PFSK-1 (cell line): ENCODE measurements around the gene GLIS1.

Source experiments
- FOXP2 ChIP-seq: optimal IDR thresholded peaks from 2 replicates; pipeline ENCODE3; 2011; ENCODE audit warnings: borderline replicate concordance, control low read depth, inconsistent platforms; ENCODE audit not compliant: insufficient read depth; ENCODE audit errors: extremely low read length, extremely low read depth
- POLR2AphosphoS5 ChIP-seq: IDR thresholded peaks from 2 replicates; pipeline ENCODE4 v1.6.1; 2012; ENCODE audit warnings: low read depth, mild to moderate bottlenecking, control low read depth, low read length, moderate library complexity
- SIN3A ChIP-seq: IDR thresholded peaks from 2 replicates; pipeline ENCODE4 v1.6.1; 2012; ENCODE audit warnings: mild to moderate bottlenecking, low read length, moderate library complexity, borderline replicate concordance; ENCODE audit not compliant: insufficient read depth
- TAF1 ChIP-seq: IDR thresholded peaks from 2 replicates; pipeline ENCODE4 v1.6.1; 2012; ENCODE audit warnings: low read length, control low read depth, borderline replicate concordance; ENCODE audit not compliant: insufficient read depth
- TF ChIP-seq, protein P1 (sequence below), 2 experiments: IDR thresholded peaks; 2 replicates each; pipeline versions ENCODE4 v1.6.1 to v1.8.0; 2011 to 2012; ENCODE audit warnings: low read depth in 2 of 2, low read length in 2 of 2, control low read depth in 1 of 2, inconsistent platforms in 1 of 2, mild to moderate bottlenecking in 1 of 2, moderate library complexity in 1 of 2; ENCODE audit not compliant: insufficient read depth in 1 of 2

DNA sequence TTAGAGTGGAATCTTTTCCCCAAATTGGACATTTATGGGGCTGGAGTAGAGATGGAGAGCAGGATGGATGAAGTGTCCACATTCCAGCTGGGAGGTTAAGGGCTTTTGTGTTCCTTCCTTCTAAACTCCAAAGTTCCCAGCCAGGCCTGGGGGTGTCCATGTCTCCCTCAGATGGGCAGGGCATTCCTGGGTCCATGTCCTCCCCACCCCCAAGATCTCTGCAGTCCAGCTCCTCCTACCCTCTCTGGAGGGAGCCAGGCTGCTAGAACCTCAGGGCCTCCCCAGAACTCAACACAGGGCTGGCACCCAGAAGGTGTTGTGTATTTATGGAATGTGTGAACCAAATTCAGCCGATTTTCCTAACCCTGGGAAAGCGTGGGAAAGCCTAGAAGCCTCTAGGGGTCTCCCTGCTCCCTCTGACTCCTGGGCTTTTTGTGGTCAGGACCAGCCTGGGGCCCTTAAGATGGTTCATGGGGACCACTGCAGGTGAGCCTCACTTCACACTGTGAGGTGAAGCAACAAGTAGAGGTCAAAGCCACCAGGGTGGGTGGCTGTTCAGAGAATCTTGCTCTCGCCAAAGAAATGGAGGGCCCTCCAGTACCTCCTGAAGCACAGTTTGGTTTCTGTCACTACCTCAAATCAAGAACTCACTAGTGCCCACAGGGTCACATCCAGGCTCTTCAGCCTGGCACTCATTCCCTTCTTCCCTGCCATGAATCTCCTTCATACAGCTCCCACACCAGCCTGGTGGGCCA lies 54.8 kb downstream of the GLIS1 start:
- TF ChIP-seq POLR2AphosphoS5 = no peak
- no peak for TF ChIP-seq SIN3A
- no peak for TF ChIP-seq TAF1
- TF ChIP-seq, protein P1, sequence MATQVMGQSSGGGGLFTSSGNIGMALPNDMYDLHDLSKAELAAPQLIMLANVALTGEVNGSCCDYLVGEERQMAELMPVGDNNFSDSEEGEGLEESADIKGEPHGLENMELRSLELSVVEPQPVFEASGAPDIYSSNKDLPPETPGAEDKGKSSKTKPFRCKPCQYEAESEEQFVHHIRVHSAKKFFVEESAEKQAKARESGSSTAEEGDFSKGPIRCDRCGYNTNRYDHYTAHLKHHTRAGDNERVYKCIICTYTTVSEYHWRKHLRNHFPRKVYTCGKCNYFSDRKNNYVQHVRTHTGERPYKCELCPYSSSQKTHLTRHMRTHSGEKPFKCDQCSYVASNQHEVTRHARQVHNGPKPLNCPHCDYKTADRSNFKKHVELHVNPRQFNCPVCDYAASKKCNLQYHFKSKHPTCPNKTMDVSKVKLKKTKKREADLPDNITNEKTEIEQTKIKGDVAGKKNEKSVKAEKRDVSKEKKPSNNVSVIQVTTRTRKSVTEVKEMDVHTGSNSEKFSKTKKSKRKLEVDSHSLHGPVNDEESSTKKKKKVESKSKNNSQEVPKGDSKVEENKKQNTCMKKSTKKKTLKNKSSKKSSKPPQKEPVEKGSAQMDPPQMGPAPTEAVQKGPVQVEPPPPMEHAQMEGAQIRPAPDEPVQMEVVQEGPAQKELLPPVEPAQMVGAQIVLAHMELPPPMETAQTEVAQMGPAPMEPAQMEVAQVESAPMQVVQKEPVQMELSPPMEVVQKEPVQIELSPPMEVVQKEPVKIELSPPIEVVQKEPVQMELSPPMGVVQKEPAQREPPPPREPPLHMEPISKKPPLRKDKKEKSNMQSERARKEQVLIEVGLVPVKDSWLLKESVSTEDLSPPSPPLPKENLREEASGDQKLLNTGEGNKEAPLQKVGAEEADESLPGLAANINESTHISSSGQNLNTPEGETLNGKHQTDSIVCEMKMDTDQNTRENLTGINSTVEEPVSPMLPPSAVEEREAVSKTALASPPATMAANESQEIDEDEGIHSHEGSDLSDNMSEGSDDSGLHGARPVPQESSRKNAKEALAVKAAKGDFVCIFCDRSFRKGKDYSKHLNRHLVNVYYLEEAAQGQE (IDR thresholded peaks at IDR 0.05; ENCODE audit: insufficient read depth in 1 of 2, low read depth in 2 of 2, low read length in 2 of 2) = no peak
- TF ChIP-seq FOXP2 = no peak
